ENCODE data around the gene FANCI. TPM values are rescaled to one million over a fixed set of nuclear protein-coding genes. Genes with fewer than 3 reads are reported as not detected.
A peak's percentile ranks its signal among the peaks of the same experiment; 100 is the strongest.
"Not testable (repeated sequence)": the region's sequence is repeated elsewhere in the genome, so short reads cannot be mapped to it uniquely, and the experiment has no call there.

FANCI gene
- total and polyA plus RNA-seq, 2 experiments from 2014 or later = 11.2 to 14.2 TPM

- Histone ChIP-seq H3K27ac (no peak overlapping the region), H3K9me3 (ENCODE audit: low read depth) (no peaks in the 10 kb centered on the region), H4K20me1 (ENCODE audit: insufficient read depth) (no peaks in the 10 kb centered on the region), H3K9me2 (ENCODE audit: insufficient read depth) (no peaks in the 10 kb centered on the region), H3K27me3 (replicated peaks; ENCODE audit: insufficient read depth) (no peaks in the 10 kb centered on the region; the same call in 1 of the 2 replicates), H3K9ac (no peak overlapping the region), H3F3A (ENCODE audit: insufficient read depth) (no peaks in the 10 kb centered on the region), H3K79me2 (ENCODE audit: insufficient read depth) (no peaks in the 10 kb centered on the region), H3K4me1 (ENCODE audit: insufficient read depth) (peaks cover 9% of the 10 kb centered on the region; the same call in 1 of the 2 replicates), H2AFZ (no peak overlapping the region), H3K4me3 (no peak overlapping the region), H3K36me3 (ENCODE audit: low read depth) (no peaks in the 10 kb centered on the region), H3K4me2 (ENCODE audit: unreplicated experiment) (no peak overlapping the region)
- WGBS, 2 experiments (ENCODE audit: low coverage in 1 of 2, low lambda C conversion rate in 2 of 2, missing lambda C conversion rate in 2 of 2) = 71% methylated on average over 7 of the region's 7 CpGs
- TF ChIP-seq EZH2phosphoT487 (IDR thresholded peaks at IDR 0.05; ENCODE audit: insufficient read depth, low read depth) (no peak), EZH2 (IDR thresholded peaks at IDR 0.05; ENCODE audit: insufficient read depth, poor library complexity, severe bottlenecking) (no peak)
- in situ Hi-C loops (cut with MboI) = no loop called here
- no peak for DNase-seq
Observed at GRCh38 chr15:89227425-89227824, 16.4 kb upstream of the FANCI start.

GRCh38 chr15:89230277-89230676 is 13.5 kb upstream of the FANCI start:
- Histone ChIP-seq H3F3A (ENCODE audit: insufficient read depth) (no peaks in the 10 kb centered on the region), H3K9me3 (ENCODE audit: low read depth) (no peaks in the 10 kb centered on the region), H3K27me3 (replicated peaks; ENCODE audit: insufficient read depth) (no peaks in the 10 kb centered on the region; the same call in 1 of the 2 replicates), H3K4me1 (ENCODE audit: insufficient read depth) (peaks cover 9% of the 10 kb centered on the region; the same call in 1 of the 2 replicates), H3K4me2 (ENCODE audit: unreplicated experiment) (no peak overlapping the region), H3K4me3 (no peak overlapping the region), H3K79me2 (ENCODE audit: insufficient read depth) (no peaks in the 10 kb centered on the region), H3K9me2 (ENCODE audit: insufficient read depth) (no peaks in the 10 kb centered on the region), H2AFZ (no peak overlapping the region; the same call in 1 of the 2 replicates), H3K9ac (no peak overlapping the region), H3K36me3 (ENCODE audit: low read depth) (no peaks in the 10 kb centered on the region), H3K27ac (no peak overlapping the region), H4K20me1 (ENCODE audit: insufficient read depth) (no peaks in the 10 kb centered on the region)
- TF ChIP-seq EZH2 (IDR thresholded peaks at IDR 0.05; ENCODE audit: insufficient read depth, poor library complexity, severe bottlenecking) (no peak), EZH2phosphoT487 (IDR thresholded peaks at IDR 0.05; ENCODE audit: insufficient read depth, low read depth) (no peak)
- DNase-seq = peak; percentile 33
- 39 to 46% methylated on average over 5 of the region's 5 CpGs for WGBS, 2 experiments (ENCODE audit: low coverage in 1 of 2, low lambda C conversion rate in 2 of 2, missing lambda C conversion rate in 2 of 2)
- in situ Hi-C loops (cut with MboI) = no loop called here

- Histone ChIP-seq H3K27me3 (replicated peaks; ENCODE audit: insufficient read depth) (peaks cover 3% of the 10 kb centered on the region; the same call in 1 of the 2 replicates), H3K9me3 (ENCODE audit: low read depth) (no peaks in the 10 kb centered on the region)
Observed at GRCh38 chr15:89231832-89232231, 11.9 kb upstream of the FANCI start.

GRCh38 chr15:89239883-89240810 is 3.6 kb upstream of the FANCI start:
- H3F3A ChIP-seq (ENCODE audit: insufficient read depth); DNase-seq; H3K27ac ChIP-seq; H3K9me2 ChIP-seq (ENCODE audit: insufficient read depth); H3K4me1 ChIP-seq (ENCODE audit: insufficient read depth); H3K27me3 ChIP-seq (replicated peaks; ENCODE audit: insufficient read depth); H3K36me3 ChIP-seq (ENCODE audit: low read depth); H3K4me3 ChIP-seq; H3K4me2 ChIP-seq (ENCODE audit: unreplicated experiment); H3K9ac ChIP-seq; H2AFZ ChIP-seq; H4K20me1 ChIP-seq (ENCODE audit: insufficient read depth); H3K9me3 ChIP-seq (ENCODE audit: low read depth); H3K79me2 ChIP-seq (ENCODE audit: insufficient read depth); in situ Hi-C loops (cut with MboI): not testable (repeated sequence)
- 70 to 79% methylated on average over 12 of the region's 12 CpGs for WGBS, 2 experiments (ENCODE audit: low coverage in 1 of 2, low lambda C conversion rate in 2 of 2, missing lambda C conversion rate in 2 of 2)

More at GRCh38 chr15:89231832-89232231, 11.9 kb upstream of the FANCI start:
- H3K27ac ChIP-seq = no peak overlapping the region
- H3K79me2 ChIP-seq (ENCODE audit: insufficient read depth) = no peaks in the 10 kb centered on the region
- no peak overlapping the region for H3K9ac ChIP-seq
- H3K4me3 ChIP-seq = no peak overlapping the region
- no peak overlapping the region for H3K4me2 ChIP-seq (ENCODE audit: unreplicated experiment)
- H3F3A ChIP-seq (ENCODE audit: insufficient read depth) = no peaks in the 10 kb centered on the region
- in situ Hi-C loops (cut with MboI) = no loop called here
- peaks cover 9% of the 10 kb centered on the region; the same call in 1 of the 2 replicates for H3K4me1 ChIP-seq (ENCODE audit: insufficient read depth)
- H2AFZ ChIP-seq = no peak overlapping the region
- H4K20me1 ChIP-seq (ENCODE audit: insufficient read depth) = no peaks in the 10 kb centered on the region
- H3K36me3 ChIP-seq (ENCODE audit: low read depth) = no peaks in the 10 kb centered on the region
- H3K9me2 ChIP-seq (ENCODE audit: insufficient read depth) = no peaks in the 10 kb centered on the region
- no peak for DNase-seq
- TF ChIP-seq EZH2 (IDR thresholded peaks at IDR 0.05; ENCODE audit: insufficient read depth, poor library complexity, severe bottlenecking) (no peak), EZH2phosphoT487 (IDR thresholded peaks at IDR 0.05; ENCODE audit: insufficient read depth, low read depth) (no peak)

Measured in GM23248 (cell line).